GM19099 (cell line): Measurements from ENCODE around the gene ATXN2.

Source experiments
- POLR2A ChIP-seq: IDR thresholded peaks from 3 replicates; pipeline ENCODE4 v1.6.1; 2011; ENCODE audit warnings: low read depth; ENCODE audit not compliant: insufficient read length; ENCODE audit errors: extremely low read depth

ATXN2 gene

DNA sequence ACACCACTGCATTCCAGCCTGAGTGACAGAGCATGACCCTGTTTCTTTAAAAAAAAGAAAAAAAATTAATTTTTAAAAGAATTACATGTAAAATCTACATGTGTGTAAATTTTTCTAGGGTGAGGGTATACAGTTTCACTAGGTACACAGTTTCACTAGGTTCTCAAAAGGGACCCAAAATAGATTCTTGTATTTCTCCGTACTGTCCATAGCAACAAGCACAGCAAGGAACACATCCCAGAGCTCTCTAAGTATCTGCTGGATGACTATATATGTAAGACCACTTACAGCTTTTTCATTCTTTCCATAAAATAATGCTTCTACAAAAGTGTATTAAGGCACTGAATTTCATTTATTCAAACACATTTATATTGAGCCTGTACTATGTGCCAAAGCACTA is 55.1 kb downstream of the ATXN2 start:
- no peak for TF ChIP-seq POLR2A

- no peak for TF ChIP-seq POLR2A
Measured at GRCh38 chr12:111532751-111533150, 66.4 kb downstream of the ATXN2 start.

DNA sequence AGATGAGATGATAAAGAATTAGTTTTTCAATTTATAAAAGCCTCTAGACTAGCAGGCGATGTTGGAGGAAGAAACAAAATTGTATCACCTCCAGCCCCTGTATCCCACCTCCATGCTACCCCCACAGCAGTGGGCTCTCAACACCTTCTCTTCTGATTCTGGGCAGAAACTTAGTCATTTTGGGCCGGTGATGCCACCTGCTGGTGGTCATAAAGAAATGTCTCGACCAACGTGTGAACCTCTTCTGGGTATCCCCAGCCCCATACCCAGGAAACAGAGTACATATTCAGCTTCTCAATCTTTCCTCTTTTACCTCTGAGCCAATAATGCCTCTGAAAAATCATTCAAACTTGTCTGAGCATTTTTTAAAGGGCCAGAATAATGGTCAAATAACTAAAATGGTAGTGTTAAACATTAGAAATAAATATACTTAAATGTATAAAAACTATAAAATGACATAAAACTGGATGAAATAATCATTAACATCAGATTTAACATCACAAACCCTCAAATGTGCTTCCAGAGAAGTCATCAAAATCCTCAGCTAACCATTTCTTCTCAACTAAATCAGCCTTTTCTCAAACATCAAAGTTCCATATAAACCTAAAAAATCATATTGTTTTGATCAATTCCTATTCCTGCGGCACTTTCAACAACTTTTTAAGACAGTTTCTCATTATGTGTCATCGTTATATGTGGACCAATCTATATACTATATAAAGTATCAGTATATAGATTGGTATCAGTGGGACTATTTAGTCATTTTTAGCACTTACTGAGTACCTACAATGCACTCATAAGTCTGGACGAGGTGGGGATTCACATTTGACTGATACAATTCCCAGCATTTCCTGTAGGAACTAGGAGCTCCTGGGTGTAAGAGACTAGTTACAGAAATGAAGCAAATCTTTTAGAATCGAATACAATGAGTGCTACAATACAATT is 69.4 kb downstream of the ATXN2 start:
- TF ChIP-seq POLR2A = no peak

DNA sequence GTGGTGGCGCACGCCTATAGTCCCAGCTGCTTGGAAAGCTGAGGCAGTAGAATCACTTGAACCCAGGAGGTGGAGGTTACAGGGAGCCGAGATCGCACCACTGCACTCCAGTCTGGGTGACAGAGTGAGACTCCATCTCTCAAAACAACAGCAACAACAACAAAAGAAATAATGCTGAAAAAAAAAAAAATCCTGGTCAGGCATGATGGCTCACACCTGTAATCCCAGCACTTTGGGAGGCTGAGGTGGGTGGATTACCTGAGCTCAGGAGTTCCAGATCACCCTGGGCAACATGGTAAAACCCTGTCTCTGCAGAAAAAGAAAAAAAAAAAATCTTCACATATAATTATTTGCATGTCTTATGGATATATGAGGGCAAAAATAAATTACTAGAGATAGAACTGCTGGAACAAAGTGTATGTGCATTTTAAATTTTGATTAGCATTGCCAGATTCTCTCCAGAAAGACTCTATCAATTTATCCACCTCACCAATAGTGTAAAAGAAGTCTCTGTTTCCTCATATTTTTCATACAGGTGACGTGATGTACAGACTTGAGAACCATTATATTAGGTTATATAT is 75.4 kb downstream of the ATXN2 start:
- no peak for TF ChIP-seq POLR2A

DNA sequence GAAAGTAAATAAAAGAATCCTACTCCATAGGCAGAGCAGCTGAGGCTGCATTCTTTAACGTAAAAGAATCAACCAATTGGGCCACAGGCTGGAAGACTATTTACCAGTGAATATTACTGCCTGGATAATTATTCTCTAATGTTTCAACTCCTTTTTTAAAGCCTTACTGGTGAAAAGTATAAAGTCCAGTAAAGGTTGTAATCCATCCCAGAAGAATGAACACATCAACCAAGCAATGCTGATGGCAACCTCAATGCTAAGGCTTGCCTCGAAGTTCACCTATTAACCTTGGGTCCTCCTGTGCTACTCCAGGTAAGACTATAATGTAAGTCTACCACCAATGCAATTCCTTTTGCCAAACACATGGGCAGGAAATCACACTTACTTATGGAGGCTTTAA is 77.3 kb downstream of the ATXN2 start:
- no peak for TF ChIP-seq POLR2A

GRCh38 chr12:111519937-111520336 is 79.2 kb downstream of the ATXN2 start:
- TF ChIP-seq POLR2A = no peak

- no peak for TF ChIP-seq POLR2A
Measured at GRCh38 chr12:111519083-111519482, 80.0 kb downstream of the ATXN2 start.

DNA sequence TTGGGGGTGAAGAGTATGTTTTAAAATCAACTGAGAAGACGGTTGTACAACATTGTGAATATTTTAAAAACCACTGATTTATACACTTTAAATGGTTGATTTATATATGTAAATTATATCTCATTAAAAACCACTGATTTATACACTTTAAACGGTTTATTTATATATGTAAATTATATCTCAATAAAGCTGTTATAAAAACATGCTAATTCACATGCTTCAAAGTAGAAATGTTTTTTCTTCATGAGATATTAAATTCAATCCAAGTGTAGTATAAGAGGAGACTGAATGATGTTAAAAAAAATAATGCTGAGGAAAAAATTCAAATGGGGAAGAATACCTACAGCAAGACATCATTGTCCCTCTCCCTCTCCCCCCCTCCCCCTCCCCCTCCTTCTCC is 92.9 kb downstream of the ATXN2 start:
- TF ChIP-seq POLR2A = no peak

- TF ChIP-seq POLR2A = no peak
Measured at GRCh38 chr12:111505601-111506036, 93.5 kb downstream of the ATXN2 start.

DNA sequence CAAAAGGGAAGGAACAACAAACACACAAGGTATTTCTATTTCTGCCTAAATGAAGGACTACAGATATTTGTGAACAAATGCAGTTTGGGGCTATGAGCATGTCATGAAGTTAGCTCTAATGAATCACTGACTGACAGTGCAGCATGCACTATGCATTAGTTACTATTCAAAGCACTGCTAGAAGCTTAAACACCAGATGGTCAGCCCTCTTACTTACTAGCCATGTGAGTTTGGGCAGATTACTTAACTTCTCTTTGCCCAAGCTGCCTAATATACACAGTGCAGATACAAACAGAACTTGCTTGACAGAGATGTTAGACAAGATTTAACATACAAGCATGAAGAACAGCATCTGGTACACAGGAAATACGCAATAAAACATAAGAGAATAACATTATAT is 96.0 kb downstream of the ATXN2 start:
- TF ChIP-seq POLR2A = no peak

DNA sequence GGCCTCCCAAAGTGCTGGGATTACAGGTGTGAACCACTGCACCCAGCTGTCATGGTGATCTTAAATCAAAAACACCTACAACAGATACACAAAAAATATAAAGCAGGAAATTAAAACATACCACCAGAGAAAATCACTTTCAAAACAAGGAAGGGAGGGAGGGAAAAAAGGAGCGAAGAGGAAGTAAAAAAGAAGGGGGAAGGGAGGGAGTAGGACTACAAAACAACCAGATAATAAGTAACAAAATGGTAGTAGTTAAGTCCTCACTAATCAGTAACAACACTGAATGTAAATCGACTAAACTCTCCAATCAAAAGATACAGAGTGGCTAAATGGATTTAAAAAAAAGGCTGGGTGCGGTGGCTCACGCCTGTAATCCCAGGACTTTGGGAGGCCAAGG is 104.4 kb downstream of the ATXN2 start:
- no peak for TF ChIP-seq POLR2A

GRCh38 chr12:111488798-111489197 is 110.3 kb downstream of the ATXN2 start:
- no peak for TF ChIP-seq POLR2A

GRCh38 chr12:111488271-111488670 is 110.8 kb downstream of the ATXN2 start:
- TF ChIP-seq POLR2A = no peak

DNA sequence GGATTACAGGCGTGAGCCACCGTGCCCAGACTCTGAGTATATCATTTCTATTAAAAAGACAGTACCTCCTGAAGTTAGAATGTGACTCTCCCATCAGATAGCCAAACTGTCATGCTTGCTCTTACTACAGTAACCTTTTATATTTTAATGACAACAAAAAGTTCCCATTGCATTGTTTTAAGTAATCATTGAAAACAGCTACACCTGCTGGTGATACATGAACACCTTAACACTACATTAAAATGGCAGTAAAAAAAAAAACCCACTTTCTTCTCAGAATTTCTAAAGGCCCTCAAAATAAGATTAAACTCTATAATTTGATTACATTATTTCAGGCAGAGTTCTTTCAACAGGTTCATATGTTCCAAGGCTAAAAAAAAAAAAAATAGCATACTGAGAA is 116.7 kb downstream of the ATXN2 start:
- TF ChIP-seq POLR2A = no peak

GRCh38 chr12:111471236-111471635 is 127.9 kb downstream of the ATXN2 start:
- no peak for TF ChIP-seq POLR2A

- no peak for TF ChIP-seq POLR2A
Measured at GRCh38 chr12:111469401-111469800, 129.7 kb downstream of the ATXN2 start.
